Memory B cell (primary cell): ENCODE measurements around the gene VSIG10L.

ENCODE experiments used
- ATAC-seq: fragments of 150-1000 bp; cut with Tn5 transposase; 2 replicates; pipeline ENCODE4 v1.10.0; 2021; ENCODE audit warnings: low read depth, mild to moderate bottlenecking, moderate library complexity
- DNase-seq, 2 donors: peaks; one replicate each; pipeline ENCODE4 v3.0.0; 2022; ENCODE audit warnings: low spot score in 2 of 2
- H3K27ac Mint-ChIP-seq: one replicate; pipeline ENCODE4 v1.8.0; 2022; ENCODE audit warnings: mild to moderate bottlenecking, moderate library complexity, mixed read lengths
- H3K27me3 Mint-ChIP-seq: one replicate; pipeline ENCODE4 v1.8.0; 2022; ENCODE audit warnings: mixed read lengths
- H3K36me3 Mint-ChIP-seq: one replicate; pipeline ENCODE4 v1.8.0; 2022; ENCODE audit warnings: mild to moderate bottlenecking, mixed read lengths
- H3K4me1 Mint-ChIP-seq: one replicate; pipeline ENCODE4 v1.8.0; 2022; ENCODE audit warnings: mixed read lengths
- H3K4me3 Mint-ChIP-seq: one replicate; pipeline ENCODE4 v1.8.0; 2022; ENCODE audit warnings: mild to moderate bottlenecking, moderate library complexity, mixed read lengths
- H3K9me3 Mint-ChIP-seq: one replicate; pipeline ENCODE4 v1.8.0; 2022; ENCODE audit warnings: mixed read lengths

Gene VSIG10L

GRCh38 chr19:51368366-51369282 is 26.7 kb upstream of the VSIG10L start, which contains the start of gene CLDND2:
TSS of gene CLDND2 (minus strand) at chr19:51369003. CDS start at chr19:51368577, 426 bp downstream.
- H3K27ac Mint-ChIP-seq: peak within 1 kb of the TSS; percentile 96
- no peaks in the 10 kb centered on the region for H3K36me3 Mint-ChIP-seq
- ATAC-seq: no peak
- no peak for DNase-seq
- H3K9me3 Mint-ChIP-seq: no peaks in the 10 kb centered on the region
- H3K4me1 Mint-ChIP-seq: peaks cover 34% of the 10 kb centered on the region
- H3K27me3 Mint-ChIP-seq: no peaks in the 10 kb centered on the region
- H3K4me3 Mint-ChIP-seq: peak within 1 kb of the TSS; percentile 99

DNA sequence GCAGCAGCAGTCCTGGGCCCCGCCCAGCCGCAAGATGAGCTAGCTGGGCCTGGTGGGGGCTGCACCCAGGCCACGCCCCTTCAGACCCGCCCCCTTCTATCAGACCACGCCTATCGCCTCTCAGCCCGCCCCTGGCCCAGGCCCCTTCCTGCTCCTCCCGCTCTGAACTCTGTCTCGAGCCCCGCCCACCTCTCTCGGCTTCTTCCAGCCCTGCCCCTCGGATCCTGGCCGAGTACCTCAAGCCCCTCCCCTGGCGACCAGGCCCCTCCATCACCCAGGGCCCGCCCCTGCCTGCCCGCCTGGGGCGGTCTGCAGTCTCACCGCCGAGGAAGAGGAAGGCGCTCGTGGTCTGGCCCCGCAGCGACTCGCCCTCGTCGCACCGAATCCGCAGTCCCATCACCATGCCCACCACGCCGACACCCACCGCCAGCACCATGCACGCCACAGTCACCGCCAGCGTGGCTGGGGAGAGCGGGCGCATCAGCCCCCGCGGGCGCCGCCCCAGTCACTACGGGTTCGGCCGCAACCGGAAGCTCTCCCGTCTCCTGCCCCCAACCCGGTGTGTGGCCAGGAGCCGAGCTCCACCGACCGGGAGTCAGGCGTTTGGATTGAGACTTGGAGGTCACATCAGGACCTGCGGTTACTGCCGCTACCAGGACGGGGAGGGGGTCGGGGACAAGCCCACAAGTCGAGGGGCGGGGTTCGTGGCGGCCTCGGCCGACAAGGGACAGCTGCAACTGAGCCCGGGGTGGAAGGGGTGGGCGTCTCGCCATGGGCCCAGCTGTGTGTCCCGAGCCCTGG is 25.8 kb upstream of the VSIG10L start:
- peak overlapping the region; percentile 96 for H3K27ac Mint-ChIP-seq
- peak overlapping the region; percentile 99 for H3K4me3 Mint-ChIP-seq
- no peaks in the 10 kb centered on the region for H3K27me3 Mint-ChIP-seq
- ATAC-seq: peak; percentile 79
- peaks cover 37% of the 10 kb centered on the region for H3K4me1 Mint-ChIP-seq
- DNase-seq: peak; percentile 98 to 99
- H3K36me3 Mint-ChIP-seq: no peaks in the 10 kb centered on the region
- no peaks in the 10 kb centered on the region for H3K9me3 Mint-ChIP-seq

DNA sequence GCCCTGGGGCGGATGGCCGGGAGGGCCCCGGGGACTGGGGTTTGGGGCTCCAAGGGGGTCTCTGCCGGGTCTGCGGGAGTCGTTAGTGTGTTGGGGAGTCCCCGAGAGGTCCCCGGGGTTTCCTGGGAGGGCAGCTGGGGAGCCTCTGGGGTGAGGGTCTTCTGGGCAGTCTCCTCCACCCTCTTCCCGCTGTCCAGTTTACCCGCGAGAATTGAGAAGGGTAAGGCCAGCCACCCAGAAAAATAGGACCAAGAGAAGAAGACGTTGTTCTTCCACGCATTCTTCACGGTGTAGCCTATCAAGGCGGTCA is 25.3 kb upstream of the VSIG10L start:
- DNase-seq (peak in 1 of 2 donors; percentile 54), ATAC-seq (no peak)
- peaks cover 38% of the 10 kb centered on the region for H3K4me1 Mint-ChIP-seq
- no peaks in the 10 kb centered on the region for H3K36me3 Mint-ChIP-seq
- H3K27me3 Mint-ChIP-seq: no peaks in the 10 kb centered on the region
- H3K9me3 Mint-ChIP-seq: no peaks in the 10 kb centered on the region
- peak overlapping the region; percentile 96 for H3K27ac Mint-ChIP-seq
- H3K4me3 Mint-ChIP-seq: peak overlapping the region; percentile 99

DNA sequence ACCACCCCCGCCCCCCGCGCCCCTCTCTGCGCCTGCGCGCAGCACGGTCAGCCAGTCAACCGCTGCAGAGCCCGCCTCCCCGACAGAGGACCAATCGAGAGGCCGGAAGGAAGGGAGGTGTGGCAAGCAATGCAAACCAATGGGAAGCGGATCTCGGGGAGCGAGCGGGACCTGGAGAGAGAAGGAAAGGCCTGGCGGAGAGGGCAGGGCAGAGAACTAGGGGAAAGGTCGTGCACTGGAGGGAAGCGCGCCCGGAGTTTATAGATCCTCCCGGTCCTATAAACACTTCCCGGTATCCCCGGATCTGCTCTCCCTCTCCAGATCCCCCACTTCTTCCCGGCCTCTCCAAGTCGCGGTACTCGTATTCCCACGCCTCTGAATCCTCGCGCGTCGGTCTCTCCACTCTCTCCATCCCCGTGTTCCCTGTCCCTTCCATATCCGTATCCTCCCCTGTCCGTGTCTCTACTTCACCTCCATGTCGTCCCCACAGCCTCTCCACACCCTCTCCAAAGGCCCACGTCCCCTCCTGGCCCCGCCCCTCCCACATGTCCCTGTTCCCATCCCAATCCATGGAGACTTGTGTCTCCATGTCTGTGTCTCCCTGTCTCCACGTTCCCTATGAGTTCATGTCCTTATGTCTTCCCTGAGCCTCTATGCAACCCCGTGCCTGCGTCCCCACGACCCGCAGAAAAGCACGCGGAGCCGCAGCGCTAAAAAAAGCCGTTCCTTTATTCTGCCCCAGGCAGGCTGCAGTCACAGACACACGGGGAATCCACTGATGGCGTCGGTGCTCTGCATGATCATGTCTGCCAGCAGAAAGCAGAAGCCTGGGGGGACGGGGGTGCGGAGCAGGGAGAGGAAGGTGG is 24.7 kb upstream of the VSIG10L start:
- DNase-seq: peak; percentile 77 to 85
- ATAC-seq: peak; percentile 52
- no peaks in the 10 kb centered on the region for H3K9me3 Mint-ChIP-seq
- no peaks in the 10 kb centered on the region for H3K27me3 Mint-ChIP-seq
- peak overlapping the region; percentile 96 for H3K27ac Mint-ChIP-seq
- no peaks in the 10 kb centered on the region for H3K36me3 Mint-ChIP-seq
- peaks cover 40% of the 10 kb centered on the region for H3K4me1 Mint-ChIP-seq
- peak overlapping the region; percentile 99 for H3K4me3 Mint-ChIP-seq

GRCh38 chr19:51365965-51366388 is 24.0 kb upstream of the VSIG10L start, which contains the start of gene ETFB:
TSS of gene ETFB (minus strand) at chr19:51366388. CDS start at chr19:51366326, 62 bp downstream.
- H3K27me3 Mint-ChIP-seq: no peaks in the 10 kb centered on the region
- ATAC-seq: no peak

DNA sequence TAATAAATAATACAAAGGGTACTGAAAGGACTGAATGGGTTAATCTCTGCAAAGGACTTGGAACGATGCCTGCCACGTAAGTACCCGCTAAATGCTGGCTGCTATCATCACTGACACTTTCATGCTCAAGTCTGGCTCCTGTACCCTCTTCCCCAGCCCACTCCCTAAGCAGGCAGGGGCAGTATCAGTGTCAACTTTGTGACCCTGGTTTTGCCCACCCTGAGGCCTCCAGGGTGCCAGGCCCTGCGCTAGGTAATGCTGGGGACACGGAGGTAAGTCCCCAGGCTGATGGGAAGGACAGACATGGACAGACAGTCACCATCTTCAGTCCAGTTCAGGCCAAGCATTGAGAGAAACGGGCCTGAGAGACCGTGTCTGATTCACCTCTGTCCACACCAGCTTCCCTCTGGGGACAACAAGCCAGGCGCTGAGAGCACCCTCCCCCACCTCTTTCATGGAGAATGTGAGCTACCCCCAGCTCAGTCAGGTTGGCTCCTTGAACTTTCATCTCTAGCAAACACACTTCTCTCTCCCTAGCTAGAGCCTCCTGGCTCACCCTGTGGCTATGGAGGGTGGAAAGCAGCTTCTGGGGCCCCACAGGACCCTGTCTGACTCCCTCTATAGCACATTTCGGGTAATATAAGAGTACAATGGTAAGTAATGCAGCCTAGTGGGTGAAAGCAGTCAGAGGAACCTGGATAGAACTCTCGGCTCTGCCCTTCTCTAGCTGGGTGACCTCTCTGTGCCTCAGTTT is 23.4 kb upstream of the VSIG10L start:
- H3K27ac Mint-ChIP-seq: peak overlapping the region; percentile 96
- DNase-seq: peak in 1 of 2 donors; percentile 23
- H3K27me3 Mint-ChIP-seq: no peaks in the 10 kb centered on the region
- H3K36me3 Mint-ChIP-seq: no peaks in the 10 kb centered on the region
- peak; percentile 19 for ATAC-seq
- peak overlapping the region; percentile 99 for H3K4me3 Mint-ChIP-seq
- H3K9me3 Mint-ChIP-seq: no peaks in the 10 kb centered on the region
- H3K4me1 Mint-ChIP-seq: peaks cover 40% of the 10 kb centered on the region

More at GRCh38 chr19:51365965-51366388, 24.0 kb upstream of the VSIG10L start, which contains the start of gene ETFB:
- no peaks in the 10 kb centered on the region for H3K9me3 Mint-ChIP-seq
- H3K27ac Mint-ChIP-seq: peak within 1 kb of the TSS; percentile 96
- peaks cover 38% of the 10 kb centered on the region for H3K4me1 Mint-ChIP-seq
- peak within 1 kb of the TSS; percentile 99 for H3K4me3 Mint-ChIP-seq
- DNase-seq: no peak
- no peaks in the 10 kb centered on the region for H3K36me3 Mint-ChIP-seq

DNA sequence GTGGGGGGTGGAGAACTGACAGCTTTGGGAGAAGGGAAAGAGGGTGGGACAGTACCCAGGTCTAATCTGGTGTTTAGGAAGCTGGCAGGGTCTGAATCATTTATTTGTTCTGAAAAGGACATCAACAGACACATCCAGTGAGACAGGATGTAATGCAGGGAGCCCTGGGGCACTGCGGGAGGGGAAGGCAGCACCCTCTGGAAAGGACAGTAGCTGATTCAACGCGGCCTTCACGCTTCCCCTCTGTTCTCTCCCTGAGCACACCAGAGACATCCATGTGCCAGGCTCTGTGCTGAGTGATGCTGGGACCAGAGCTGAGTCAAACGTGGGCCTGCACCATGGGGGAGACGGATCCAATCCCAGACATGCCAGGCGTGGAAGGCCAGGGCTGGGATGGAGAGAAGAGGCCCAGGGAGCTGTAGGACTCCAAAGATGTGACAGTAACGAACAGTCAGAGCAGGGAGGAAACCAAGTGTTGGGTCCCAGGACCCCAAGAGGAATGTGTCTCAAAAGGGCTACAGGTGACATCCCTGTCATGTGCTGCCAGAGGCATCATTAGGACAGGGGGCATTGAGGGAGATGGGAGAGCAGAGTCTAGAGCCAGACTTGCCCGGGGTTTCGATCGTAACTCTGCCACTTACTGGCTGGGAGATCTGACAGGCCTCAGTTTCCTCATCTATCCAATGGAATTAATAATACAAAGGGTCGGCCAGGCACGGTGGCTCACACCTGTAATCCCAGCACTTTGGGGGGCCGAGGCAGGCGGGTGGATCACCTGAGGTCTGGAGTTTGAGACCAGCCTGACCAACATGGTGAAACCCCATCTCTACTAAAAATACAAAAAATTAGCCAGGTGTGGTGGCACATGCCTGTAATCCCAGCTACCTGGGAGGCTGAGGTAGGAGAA is 22.5 kb upstream of the VSIG10L start:
- H3K4me1 Mint-ChIP-seq: peaks cover 40% of the 10 kb centered on the region
- DNase-seq (no peak), ATAC-seq (no peak)
- no peaks in the 10 kb centered on the region for H3K27me3 Mint-ChIP-seq
- peak overlapping the region; percentile 35 for H3K27ac Mint-ChIP-seq
- no peaks in the 10 kb centered on the region for H3K36me3 Mint-ChIP-seq
- peak overlapping the region; percentile 6 for H3K4me3 Mint-ChIP-seq
- no peaks in the 10 kb centered on the region for H3K9me3 Mint-ChIP-seq

GRCh38 chr19:51361239-51361638 is 19.3 kb upstream of the VSIG10L start:
- Mint-ChIP-seq H3K9me3 (no peaks in the 10 kb centered on the region), H3K27me3 (no peaks in the 10 kb centered on the region), H3K27ac (no peak overlapping the region), H3K36me3 (peaks cover 6% of the 10 kb centered on the region), H3K4me1 (peaks cover 32% of the 10 kb centered on the region), H3K4me3 (no peak overlapping the region)
- ATAC-seq: no peak
- DNase-seq: no peak

- H3K27me3 Mint-ChIP-seq: no peaks in the 10 kb centered on the region
- ATAC-seq (no peak), DNase-seq (no peak)
- peaks cover 8% of the 10 kb centered on the region for H3K36me3 Mint-ChIP-seq
- peaks cover 22% of the 10 kb centered on the region for H3K4me1 Mint-ChIP-seq
- H3K27ac Mint-ChIP-seq: no peak overlapping the region
- no peak overlapping the region for H3K4me3 Mint-ChIP-seq
- no peaks in the 10 kb centered on the region for H3K9me3 Mint-ChIP-seq
Observed at GRCh38 chr19:51359294-51359693, 17.4 kb upstream of the VSIG10L start.

DNA sequence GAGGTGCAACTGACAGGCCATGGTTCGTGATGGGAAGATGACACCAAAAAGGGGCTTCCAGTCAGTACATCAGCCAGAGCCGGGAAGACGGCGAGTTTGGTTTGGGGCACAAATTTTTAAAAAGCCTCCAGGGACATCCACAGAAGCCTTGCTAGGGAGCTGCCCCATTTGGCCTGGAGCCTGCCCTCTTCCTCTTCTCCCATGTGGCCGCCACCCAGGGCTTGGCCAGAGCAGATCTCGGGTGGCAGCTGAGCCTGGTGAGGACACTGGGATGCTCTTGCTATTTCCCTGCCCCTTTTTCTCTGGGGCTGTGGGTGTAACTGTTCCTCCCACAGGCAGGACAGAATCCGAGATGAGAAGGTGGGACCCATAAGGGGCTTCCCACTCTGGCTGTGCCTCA is 16.0 kb upstream of the VSIG10L start:
- Mint-ChIP-seq H3K4me1 (peaks cover 12% of the 10 kb centered on the region), H3K9me3 (no peaks in the 10 kb centered on the region), H3K27me3 (no peaks in the 10 kb centered on the region), H3K36me3 (peaks cover 11% of the 10 kb centered on the region), H3K27ac (no peak overlapping the region), H3K4me3 (no peak overlapping the region)
- ATAC-seq (no peak), DNase-seq (no peak)

DNA sequence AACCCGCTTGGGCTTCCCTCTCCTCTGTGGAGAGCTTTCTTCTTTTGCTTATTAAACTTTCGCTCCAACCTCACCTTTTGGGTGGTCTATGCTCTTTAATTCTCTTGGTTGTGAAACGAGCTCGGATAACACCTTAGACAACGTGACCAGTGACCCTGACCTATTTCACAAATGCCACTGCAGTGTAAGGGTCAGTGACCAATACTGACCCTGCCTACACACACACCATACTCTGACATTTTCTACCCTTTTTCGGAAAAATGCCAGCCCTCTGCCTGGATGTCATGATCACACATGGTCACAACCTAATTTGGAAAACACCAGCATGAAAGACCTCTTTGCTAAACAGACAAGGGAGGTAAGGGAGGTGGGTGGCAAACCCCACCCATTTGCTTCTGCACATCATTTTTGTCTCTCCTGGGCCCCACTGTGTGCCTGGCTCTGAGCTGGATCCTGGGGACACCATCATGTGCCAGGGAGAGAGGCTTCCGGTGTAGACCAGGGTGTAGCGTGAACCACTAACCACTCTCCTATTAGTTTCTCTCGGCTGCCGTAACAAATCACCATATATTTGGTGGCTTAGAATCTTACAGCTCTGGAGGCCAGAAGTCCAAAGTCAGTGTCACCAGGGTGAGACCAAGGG is 14.3 kb upstream of the VSIG10L start:
- H3K4me3 Mint-ChIP-seq: no peak overlapping the region

GRCh38 chr19:51354742-51355148 is 12.8 kb upstream of the VSIG10L start:
- H3K9me3 Mint-ChIP-seq: no peaks in the 10 kb centered on the region
- no peak overlapping the region for H3K27ac Mint-ChIP-seq
- no peak overlapping the region for H3K4me3 Mint-ChIP-seq

More for the DNA sequence above, 14.3 kb upstream of the VSIG10L start:
- Mint-ChIP-seq H3K27me3 (no peaks in the 10 kb centered on the region), H3K9me3 (no peaks in the 10 kb centered on the region), H3K4me1 (peaks cover 7% of the 10 kb centered on the region), H3K27ac (no peak overlapping the region), H3K36me3 (peaks cover 22% of the 10 kb centered on the region)
- DNase-seq (no peak), ATAC-seq (no peak)

More at GRCh38 chr19:51354742-51355148, 12.8 kb upstream of the VSIG10L start:
- no peak for DNase-seq
- ATAC-seq: no peak
- H3K27me3 Mint-ChIP-seq: no peaks in the 10 kb centered on the region
- H3K4me1 Mint-ChIP-seq: peaks cover 5% of the 10 kb centered on the region
- H3K36me3 Mint-ChIP-seq: peaks cover 27% of the 10 kb centered on the region
